Measurements from ENCODE around the gene PTPN1. TPM values are rescaled to one million over a fixed set of nuclear protein-coding genes. Genes with fewer than 3 reads are reported as not detected.

Gene PTPN1
- total and polyA plus RNA-seq, 2 of the 13 experiments (the other 11 are each of a cell fraction or from before 2014, with no cell fraction given): 17.7 to 37.2 TPM

DNA sequence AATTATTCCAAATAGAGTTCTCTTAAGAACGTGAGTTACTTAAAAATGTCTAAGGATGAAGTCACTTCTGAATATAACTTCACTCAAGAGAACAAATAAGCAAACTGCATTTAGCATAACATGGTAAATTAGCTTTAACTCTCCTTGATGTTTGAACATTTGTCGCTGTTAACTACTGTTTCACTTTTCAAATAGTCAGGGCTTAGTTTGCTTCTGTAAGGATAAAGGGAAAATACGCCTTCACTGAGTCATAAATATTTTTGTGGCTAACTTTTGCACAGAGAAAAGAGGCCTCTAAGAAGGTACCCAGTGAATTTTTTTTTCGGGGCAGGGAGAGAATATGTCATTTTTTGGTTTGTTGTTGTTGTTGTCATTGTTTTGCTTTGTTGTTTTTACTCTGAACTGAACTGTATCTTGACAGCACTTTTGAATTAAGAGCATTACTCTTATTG, 8.1 kb downstream of the PTPN1 start (continued):
- TF ChIP-seq NFIB (CRISPR knock-in tag; IDR thresholded peaks at IDR 0.05; ENCODE audit: borderline replicate concordance) (no peak), GLI4 (CRISPR knock-in tag; IDR thresholded peaks at IDR 0.05; ENCODE audit: borderline replicate concordance) (no peak), ZNF335 (CRISPR knock-in tag; IDR thresholded peaks at IDR 0.05) (no peak), NRL (CRISPR knock-in tag; IDR thresholded peaks at IDR 0.05; ENCODE audit: borderline replicate concordance) (no peak), BRCA1 (CRISPR knock-in tag; IDR thresholded peaks at IDR 0.05) (no peak)
- TF ChIP-seq, protein P1, sequence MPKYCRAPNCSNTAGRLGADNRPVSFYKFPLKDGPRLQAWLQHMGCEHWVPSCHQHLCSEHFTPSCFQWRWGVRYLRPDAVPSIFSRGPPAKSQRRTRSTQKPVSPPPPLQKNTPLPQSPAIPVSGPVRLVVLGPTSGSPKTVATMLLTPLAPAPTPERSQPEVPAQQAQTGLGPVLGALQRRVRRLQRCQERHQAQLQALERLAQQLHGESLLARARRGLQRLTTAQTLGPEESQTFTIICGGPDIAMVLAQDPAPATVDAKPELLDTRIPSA (CRISPR knock-in tag; IDR thresholded peaks at IDR 0.05; ENCODE audit: borderline replicate concordance): no peak
- TF ChIP-seq, protein P2, sequence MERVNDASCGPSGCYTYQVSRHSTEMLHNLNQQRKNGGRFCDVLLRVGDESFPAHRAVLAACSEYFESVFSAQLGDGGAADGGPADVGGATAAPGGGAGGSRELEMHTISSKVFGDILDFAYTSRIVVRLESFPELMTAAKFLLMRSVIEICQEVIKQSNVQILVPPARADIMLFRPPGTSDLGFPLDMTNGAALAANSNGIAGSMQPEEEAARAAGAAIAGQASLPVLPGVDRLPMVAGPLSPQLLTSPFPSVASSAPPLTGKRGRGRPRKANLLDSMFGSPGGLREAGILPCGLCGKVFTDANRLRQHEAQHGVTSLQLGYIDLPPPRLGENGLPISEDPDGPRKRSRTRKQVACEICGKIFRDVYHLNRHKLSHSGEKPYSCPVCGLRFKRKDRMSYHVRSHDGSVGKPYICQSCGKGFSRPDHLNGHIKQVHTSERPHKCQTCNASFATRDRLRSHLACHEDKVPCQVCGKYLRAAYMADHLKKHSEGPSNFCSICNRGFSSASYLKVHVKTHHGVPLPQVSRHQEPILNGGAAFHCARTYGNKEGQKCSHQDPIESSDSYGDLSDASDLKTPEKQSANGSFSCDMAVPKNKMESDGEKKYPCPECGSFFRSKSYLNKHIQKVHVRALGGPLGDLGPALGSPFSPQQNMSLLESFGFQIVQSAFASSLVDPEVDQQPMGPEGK (CRISPR knock-in tag; IDR thresholded peaks at IDR 0.05): no peak

DNA sequence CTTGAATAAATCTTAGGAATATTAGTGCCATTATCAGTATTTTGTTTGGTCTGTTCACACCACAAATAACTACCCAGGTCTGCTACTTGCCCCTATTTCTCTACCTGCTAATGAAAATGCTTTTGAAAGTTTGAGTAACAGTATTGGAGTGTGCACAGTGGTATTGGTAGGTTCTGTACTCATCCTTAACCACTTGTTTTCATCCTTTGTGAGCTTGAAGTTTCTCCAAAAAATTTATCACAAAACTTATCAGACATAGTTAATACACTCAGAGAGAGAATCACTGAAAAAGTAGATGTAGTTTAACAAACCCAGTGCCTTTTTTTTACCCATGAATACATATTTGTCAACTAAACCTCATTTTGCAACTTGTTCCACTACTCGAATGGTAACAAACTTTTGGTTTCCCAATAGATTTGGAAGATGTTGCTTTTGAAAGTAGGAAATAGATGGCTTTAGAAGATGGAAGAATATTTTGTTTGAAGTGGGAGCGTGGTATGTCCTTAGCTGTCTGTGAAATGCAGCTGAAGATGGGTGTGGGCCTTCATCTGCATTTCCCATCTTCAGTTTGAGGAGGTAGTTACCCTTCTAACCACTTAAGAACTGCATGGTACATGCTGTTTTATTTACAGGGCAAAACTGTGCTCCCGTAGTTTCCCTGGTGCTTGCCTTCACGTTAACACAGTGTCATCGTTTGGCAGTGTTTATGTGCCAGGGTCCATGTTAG, 9.0 kb downstream of the PTPN1 start:
- Histone ChIP-seq H2AFZ (ENCODE audit: low read length) (no peak overlapping the region), H3K4me3 (replicated peaks in 1 of 3; ENCODE audit: insufficient read depth in 1 of 3, low read depth in 2 of 3, low read length in 3 of 3) (no peak overlapping the region), H3K27ac (ENCODE audit: extremely low read length, insufficient read depth, low read length) (no peak overlapping the region), H3K9me3 (ENCODE audit: low read length) (no peaks in the 10 kb centered on the region), H4K20me1 (ENCODE audit: insufficient read depth, low read length) (no peaks in the 10 kb centered on the region), H3K36me3 (replicated peaks in 1 of 2; ENCODE audit: control insufficient read depth in 1 of 2, insufficient read depth in 2 of 2, low read length in 2 of 2) (0 out of 5 replicates have a peak, but pooled peaks cover 0 to 3% of the 10 kb centered on the region in 2 experiments), H3K4me1 (ENCODE audit: insufficient read depth, low read length) (peaks cover 40% of the 10 kb centered on the region), H3K9ac (ENCODE audit: insufficient read depth, low read depth, low read length) (no peak overlapping the region), H3K79me2 (ENCODE audit: insufficient read depth, low read length) (peaks cover 88% of the 10 kb centered on the region), H3K4me2 (ENCODE audit: low read depth, low read length) (no peak overlapping the region), H3K27me3 (ENCODE audit: control insufficient read depth in 1 of 2, insufficient read depth in 2 of 2, low read length in 2 of 2) (no peaks in the 10 kb centered on the region)
- no TSS peak for BruUV-seq (replicated peaks)
- CTCF ChIA-PET (ENCODE audit: low intra/inter-chr PET ratio, low total read pairs): no interaction called here
- no peak for ATAC-seq
- POLR2A ChIA-PET: interaction anchor here (1.4 kb wide), 1 partner anchor 9 kb away, joined by 4 read pairs; the partner anchor contains the start of gene PTPN1
- in situ Hi-C loops (cut with HindIII; ENCODE audit: extremely low pct_ligation_motif_present, low pct_unique_long_range_greater_than_20kb) (no loop called here), intact Hi-C loops (cut with micrococcal nuclease; ENCODE audit: unreplicated experiment) (no loop called here)
- DNase-seq (ENCODE audit: low spot score): no peak
- no peak for FAIRE-seq
- 95% methylated on average over 5 of the region's 5 CpGs for WGBS (ENCODE audit: low lambda C conversion rate)
- TF ChIP-seq ATF1 (CRISPR knock-in tag; IDR thresholded peaks at IDR 0.05): 0 out of 2 replicates have a peak, but pooled peaks have one; percentile 31
- TF ChIP-seq, protein P3, sequence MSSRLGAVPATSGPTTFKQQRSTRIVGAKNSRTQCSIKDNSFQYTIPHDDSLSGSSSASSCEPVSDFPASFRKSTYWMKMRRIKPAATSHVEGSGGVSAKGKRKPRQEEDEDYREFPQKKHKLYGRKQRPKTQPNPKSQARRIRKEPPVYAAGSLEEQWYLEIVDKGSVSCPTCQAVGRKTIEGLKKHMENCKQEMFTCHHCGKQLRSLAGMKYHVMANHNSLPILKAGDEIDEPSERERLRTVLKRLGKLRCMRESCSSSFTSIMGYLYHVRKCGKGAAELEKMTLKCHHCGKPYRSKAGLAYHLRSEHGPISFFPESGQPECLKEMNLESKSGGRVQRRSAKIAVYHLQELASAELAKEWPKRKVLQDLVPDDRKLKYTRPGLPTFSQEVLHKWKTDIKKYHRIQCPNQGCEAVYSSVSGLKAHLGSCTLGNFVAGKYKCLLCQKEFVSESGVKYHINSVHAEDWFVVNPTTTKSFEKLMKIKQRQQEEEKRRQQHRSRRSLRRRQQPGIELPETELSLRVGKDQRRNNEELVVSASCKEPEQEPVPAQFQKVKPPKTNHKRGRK (CRISPR knock-in tag; IDR thresholded peaks at IDR 0.05): no peak
